Esophagus mucosa (tissue), 1 donor: ENCODE data around the gene EEF2K. TPM values are rescaled to one million over a fixed set of nuclear protein-coding genes. Genes with fewer than 3 reads are reported as not detected.

Source experiments
- ATAC-seq: fragments of 200-7000 bp; cut with Tn5 transposase; one replicate; pipeline ENCODE4 v1.9.1; 2020
- total RNA-seq: library from RNA; stranded (reverse); gene quantifications from one replicate; pipeline ENCODE4 v1.2.4, GENCODE V29; 2023
- donor health status: DM: yes; HTN: yes; CAD: no.

Gene EEF2K
- total RNA-seq, 1 donor from 2014 or later = 15.1 TPM

DNA sequence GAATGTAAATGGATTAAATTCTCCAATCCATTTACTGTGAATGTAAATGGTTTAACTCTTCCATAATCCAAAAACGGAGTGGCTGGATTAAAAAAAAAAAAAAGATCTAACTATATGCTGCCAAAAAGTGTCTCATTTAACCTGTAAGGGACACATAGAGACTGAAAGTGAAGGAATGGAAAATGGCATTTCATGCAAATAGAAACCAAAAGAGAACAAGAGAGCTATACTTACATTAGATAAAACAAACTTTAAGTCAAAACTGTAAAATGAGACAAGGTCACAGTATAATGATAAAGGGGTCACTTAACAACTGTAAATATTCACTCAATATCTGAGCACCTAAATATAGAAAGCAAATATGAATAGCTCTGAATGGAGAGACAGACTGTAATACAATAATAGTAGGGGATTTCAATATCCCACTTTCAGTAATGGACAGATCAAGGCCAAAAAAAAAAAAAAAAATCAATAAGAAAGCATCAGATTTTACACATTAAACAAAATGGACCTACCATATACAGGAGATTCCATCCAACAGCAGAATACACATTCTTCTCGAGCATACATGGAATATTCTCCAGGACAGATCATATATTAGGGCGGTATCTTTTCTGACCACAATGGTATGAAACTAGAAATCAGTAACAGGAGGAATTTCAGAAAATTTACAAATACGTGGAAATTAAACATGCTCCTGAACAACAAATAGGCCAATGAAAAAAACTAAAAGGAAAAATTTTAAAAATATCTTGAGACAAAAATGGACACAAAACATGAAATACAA is 132.0 kb downstream of the EEF2K start:
- ATAC-seq = no peak

Other genes starting within 250 kb of the EEF2K start
- gene PDZD9, start 205.2 kb upstream of the EEF2K start, total RNA-seq = not detected
- 5.6 TPM for gene MOSMO, start 198.2 kb upstream of the EEF2K start, total RNA-seq
- gene VWA3A, start 113.7 kb upstream of the EEF2K start, total RNA-seq = not detected
- not detected for gene SDR42E2, start 43.8 kb upstream of the EEF2K start, total RNA-seq
- 28.2 TPM for gene POLR3E, start 91.1 kb downstream of the EEF2K start, total RNA-seq
- gene CDR2, start 168.3 kb downstream of the EEF2K start, total RNA-seq = 3.6 TPM